Measurements from ENCODE around the gene PRKACA. TPM values are rescaled to one million over a fixed set of nuclear protein-coding genes. Genes with fewer than 3 reads are reported as not detected.
"Not testable (repeated sequence)": the region's sequence is repeated elsewhere in the genome, so short reads cannot be mapped to it uniquely, and the experiment has no call there.

PRKACA gene
- total RNA-seq, 4 donors from 2014 or later, result 31.5 to 56.1 (median 45.1) TPM

DNA sequence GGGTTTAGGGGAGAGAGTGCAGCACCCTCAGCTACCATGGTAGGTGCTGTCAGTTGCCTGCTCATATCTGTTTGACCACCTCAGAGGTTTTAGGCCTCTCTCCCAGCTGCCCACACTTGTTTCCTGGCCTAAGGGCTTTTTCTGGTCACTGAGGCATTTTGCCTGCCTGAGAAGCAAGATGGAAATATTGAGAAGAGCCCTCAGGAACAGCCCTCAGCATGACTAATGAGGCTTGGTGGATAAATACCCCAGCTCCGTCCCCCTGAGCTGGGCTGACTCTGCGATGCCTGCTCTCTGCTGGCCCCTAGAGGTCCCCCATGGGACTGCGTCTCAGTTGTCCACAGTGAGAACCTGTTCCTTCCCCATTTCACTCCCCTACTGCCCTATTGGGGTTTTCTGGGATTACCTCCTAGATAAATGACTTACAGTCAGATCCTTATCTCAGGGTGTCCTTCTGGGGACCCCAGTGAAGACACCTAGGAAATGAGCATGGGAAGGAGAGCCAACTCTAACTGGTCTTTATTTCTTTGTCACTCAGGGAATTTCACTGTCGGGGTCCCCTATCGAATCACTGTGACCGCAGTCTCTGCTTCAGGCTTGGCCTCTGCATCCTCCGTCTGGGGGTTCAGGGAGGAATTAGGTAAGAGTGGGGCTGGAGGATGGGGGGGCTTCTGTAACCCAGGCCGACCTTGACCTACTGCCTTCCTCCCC, 69.0 kb downstream of the PRKACA start:
- TF ChIP-seq, protein P1, sequence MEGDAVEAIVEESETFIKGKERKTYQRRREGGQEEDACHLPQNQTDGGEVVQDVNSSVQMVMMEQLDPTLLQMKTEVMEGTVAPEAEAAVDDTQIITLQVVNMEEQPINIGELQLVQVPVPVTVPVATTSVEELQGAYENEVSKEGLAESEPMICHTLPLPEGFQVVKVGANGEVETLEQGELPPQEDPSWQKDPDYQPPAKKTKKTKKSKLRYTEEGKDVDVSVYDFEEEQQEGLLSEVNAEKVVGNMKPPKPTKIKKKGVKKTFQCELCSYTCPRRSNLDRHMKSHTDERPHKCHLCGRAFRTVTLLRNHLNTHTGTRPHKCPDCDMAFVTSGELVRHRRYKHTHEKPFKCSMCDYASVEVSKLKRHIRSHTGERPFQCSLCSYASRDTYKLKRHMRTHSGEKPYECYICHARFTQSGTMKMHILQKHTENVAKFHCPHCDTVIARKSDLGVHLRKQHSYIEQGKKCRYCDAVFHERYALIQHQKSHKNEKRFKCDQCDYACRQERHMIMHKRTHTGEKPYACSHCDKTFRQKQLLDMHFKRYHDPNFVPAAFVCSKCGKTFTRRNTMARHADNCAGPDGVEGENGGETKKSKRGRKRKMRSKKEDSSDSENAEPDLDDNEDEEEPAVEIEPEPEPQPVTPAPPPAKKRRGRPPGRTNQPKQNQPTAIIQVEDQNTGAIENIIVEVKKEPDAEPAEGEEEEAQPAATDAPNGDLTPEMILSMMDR (IDR thresholded peaks at IDR 0.05), result no peak
- DNase-seq (ENCODE audit: low spot score) (peak; percentile 45), ATAC-seq (ENCODE audit: low FRiP score) (no peak)

DNA sequence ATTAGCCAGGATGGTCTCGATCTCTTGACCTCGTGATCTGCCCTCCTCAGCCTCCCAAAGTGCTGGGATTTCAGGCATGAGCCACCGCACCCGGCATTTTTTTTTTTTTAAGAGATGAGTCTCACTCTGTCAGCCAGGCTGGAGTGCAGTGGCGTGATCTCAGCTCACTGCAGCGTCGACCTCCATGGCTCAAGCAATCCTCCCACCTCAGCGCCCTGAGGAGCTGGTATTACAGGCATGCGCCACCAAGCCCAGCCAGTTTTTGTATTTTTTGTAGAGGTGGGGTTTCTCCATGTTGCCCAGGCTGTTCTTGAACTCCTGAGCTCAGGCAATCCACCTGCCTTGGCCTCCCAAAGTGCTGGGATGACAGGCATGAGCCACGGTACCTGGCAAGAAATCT, 69.7 kb downstream of the PRKACA start:
- ATAC-seq (ENCODE audit: low FRiP score); DNase-seq (ENCODE audit: low spot score): not testable (repeated sequence)

DNA sequence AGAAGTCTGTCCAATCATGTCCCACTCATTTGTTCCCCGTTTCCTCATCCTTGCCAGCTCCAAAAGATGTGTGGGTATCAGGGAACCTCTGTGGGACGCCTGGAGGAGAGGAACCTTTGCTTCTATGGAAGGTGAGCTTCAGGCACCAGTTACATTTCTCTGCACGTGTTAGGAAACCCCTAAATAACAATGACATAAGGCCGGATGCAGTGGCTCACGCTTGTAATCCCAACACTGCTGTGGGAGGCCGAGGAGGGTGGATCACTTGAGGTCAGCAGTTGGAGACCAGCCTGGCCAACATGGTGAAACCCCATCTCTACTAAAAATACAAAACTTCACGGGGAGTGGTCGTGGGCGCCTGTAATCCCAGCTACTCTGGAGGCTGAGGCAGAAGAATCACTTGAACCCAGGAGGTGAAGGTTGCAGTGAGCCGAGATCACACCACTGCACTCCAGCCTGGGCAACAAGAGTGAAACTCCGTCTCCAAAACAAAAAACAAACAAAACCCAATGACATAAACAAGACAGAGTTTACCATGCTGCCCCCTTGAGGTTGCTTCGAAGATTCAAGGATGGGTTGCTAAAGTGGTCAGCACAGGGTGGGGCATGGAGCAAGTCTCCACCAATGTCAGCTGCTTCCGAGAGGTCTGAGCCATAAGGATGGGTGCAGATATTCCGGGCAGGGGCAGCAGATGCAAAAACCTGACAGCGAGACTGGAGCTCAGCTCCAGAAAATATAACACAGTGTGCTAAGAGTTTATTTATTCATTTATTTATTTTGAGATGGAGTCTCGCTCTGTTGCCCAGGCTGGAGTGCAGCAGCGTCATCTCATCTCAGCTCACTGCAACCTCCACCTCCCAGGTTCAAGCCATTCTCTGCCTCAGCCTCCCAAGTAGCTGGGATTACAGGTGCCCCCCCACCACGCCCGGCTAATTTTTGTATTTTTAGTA, 74.6 kb downstream of the PRKACA start:
- TF ChIP-seq, protein P1 (IDR thresholded peaks at IDR 0.05), result peak in 1 of 3 donors; percentile 38
- DNase-seq (ENCODE audit: low spot score), result not testable (repeated sequence)
- peak; percentile 75 for ATAC-seq (ENCODE audit: low FRiP score)

Other genes starting within 250 kb of the PRKACA start
- gene NANOS3, start 240.6 kb downstream of the PRKACA start, total RNA-seq, result not detected
- gene BRME1, start 211.6 kb downstream of the PRKACA start, total RNA-seq, result under 1 TPM in 2 of 4 donors, not detected in 2; 0.46 to 0.95 TPM
- 10 to 100 TPM; 12.3 to 24.9 (median 15.6) TPM for gene CC2D1A, start 211.6 kb downstream of the PRKACA start, total RNA-seq
- not detected for gene PODNL1, start 179.3 kb downstream of the PRKACA start, total RNA-seq
- gene DCAF15, start 165.3 kb downstream of the PRKACA start, total RNA-seq, result 10 to 100 TPM in 3 of 4 donors, 1 to 10 TPM in 1; 8.9 to 22.9 (median 11.9) TPM
- gene RFX1, start 111.4 kb downstream of the PRKACA start, total RNA-seq, result 1 to 10 TPM; 2.8 to 7.6 (median 3.2) TPM
- gene RLN3, start 89.6 kb downstream of the PRKACA start, total RNA-seq, result not detected
- gene IL27RA, start 86.0 kb downstream of the PRKACA start, total RNA-seq, result 10 to 100 TPM in 1 of 4 donors, 1 to 10 TPM in 3; 4.5 to 12.8 (median 6.3) TPM
- not detected for gene PALM3, start 55.7 kb downstream of the PRKACA start, total RNA-seq
- gene MISP3, start 45.0 kb downstream of the PRKACA start, total RNA-seq, result 1 to 10 TPM in 3 of 4 donors, not detected in 1; 1.6 to 3.0 (median 2.8) TPM
- not detected for gene C19orf67, start 32.0 kb downstream of the PRKACA start, total RNA-seq
- 10 to 100 TPM in 2 of 4 donors, 1 to 10 TPM in 2; 8.6 to 22.5 (median 10.8) TPM for gene SAMD1, start 27.0 kb downstream of the PRKACA start, total RNA-seq
- 1 to 10 TPM in 1 of 4 donors, under 1 TPM in 2, not detected in 1; 0.37 to 2.5 (median 0.95) TPM for gene ASF1B, start 18.8 kb upstream of the PRKACA start, total RNA-seq
- 10 to 100 TPM in 3 of 4 donors, 1 to 10 TPM in 1; 7.7 to 18.0 (median 13.9) TPM for gene ADGRL1, start 88.4 kb upstream of the PRKACA start, total RNA-seq